IPS DF 6.9 (cell line): ENCODE data around the gene PRR9.
"Not testable (repeated sequence)": the region's sequence is repeated elsewhere in the genome, so short reads cannot be mapped to it uniquely, and the experiment has no call there.

Experiments
- DNase-seq: peaks from one replicate; pipeline ENCODE4 v3.0.0-alpha.2; 2013; ENCODE audit warnings: low read depth, low spot score
- H3K27ac ChIP-seq: one replicate; pipeline ENCODE4 v1.5.1; 2013; ENCODE audit warnings: low read length, control low read depth
- H3K27me3 ChIP-seq: 2 replicates; pipeline ENCODE4 v1.6.1; 2013; ENCODE audit warnings: mild to moderate bottlenecking, low read length; ENCODE audit not compliant: control insufficient read depth, insufficient read depth
- H3K36me3 ChIP-seq: 2 replicates; pipeline ENCODE4 v1.6.1; 2013; ENCODE audit warnings: low read length; ENCODE audit not compliant: control insufficient read depth, insufficient read depth
- H3K4me1 ChIP-seq: 2 replicates; pipeline ENCODE4 v1.6.1; 2013; ENCODE audit warnings: low read length; ENCODE audit not compliant: control insufficient read depth, insufficient read depth
- H3K4me3 ChIP-seq: 2 replicates; pipeline ENCODE4 v1.5.1; 2013; ENCODE audit warnings: mild to moderate bottlenecking, low read length
- H3K9me3 ChIP-seq: 2 replicates; pipeline ENCODE4 v1.6.1; 2013; ENCODE audit warnings: low read length, inconsistent platforms; ENCODE audit not compliant: control insufficient read depth, insufficient read depth
- WGBS: extraction: QIAGEN DNeasy Blood & Tissue Kit; methylation state at CpG from one replicate; pipeline ENCODE4 v1.1.7; 2013; ENCODE audit warnings: mixed read lengths, missing lambda C conversion rate; ENCODE audit not compliant: insufficient read length, insufficient coverage; 5-methylcytosine and 5-hydroxymethylcytosine counted together

Gene PRR9

DNA sequence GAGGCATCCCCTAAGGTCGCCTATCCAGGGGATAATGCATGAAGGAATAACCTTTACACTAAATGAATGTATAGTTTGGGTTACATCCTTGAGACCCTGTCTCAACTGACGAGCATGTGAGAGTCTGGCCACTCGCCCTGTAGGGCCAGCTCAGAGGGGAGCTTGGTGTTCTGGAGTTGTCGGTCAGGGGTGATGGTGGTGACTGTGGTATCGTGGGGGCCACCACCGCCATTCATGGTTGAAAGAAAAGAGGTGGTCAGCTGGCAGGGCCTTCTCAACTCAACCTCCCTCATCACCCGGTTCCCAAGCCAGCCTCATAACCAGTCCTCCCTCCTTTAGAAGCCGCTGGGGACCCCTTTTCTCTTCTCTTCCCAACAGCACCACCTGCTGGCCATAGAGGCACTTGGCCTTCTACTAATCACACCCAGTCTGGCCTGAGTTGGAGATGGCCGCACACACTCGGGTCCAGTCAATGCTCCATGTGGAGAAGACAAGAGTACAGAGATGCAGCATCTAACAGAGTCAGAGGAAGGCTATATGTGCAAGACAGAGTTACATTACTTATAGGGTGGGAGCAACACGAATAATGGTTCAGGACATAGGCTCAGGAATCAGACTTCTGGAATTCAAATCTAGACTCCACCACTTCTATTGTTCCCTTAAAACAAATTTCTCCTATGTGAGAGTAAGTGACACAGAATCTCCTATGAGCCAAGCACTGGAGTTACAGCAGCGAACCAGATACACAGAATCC lies 11.9 kb downstream of the PRR9 start:
- WGBS: no CpG with 5 or more reads among the region's 12 CpGs
- not testable (repeated sequence) for H3K36me3 ChIP-seq, DNase-seq

DNA sequence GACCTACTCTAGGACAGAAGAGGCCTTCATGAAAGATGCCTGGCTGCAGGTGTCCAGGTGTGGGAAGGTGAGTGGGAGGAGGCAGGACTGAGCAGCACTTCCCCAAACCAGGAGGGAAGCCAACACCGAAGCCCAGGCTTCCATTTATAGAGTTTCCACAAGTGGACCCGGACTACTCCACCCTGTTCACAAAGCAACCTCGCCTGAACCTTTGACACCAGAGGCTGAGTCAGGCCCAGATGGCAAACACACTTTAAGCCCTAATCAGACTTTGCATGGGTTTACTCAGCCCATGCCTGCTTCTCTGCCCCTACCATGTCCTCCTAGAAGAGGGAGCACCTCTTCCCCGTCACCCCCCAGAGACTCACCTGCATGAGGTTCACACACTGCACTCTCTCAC lies 14.0 kb downstream of the PRR9 start:
- no peak for DNase-seq
- Histone ChIP-seq H3K36me3 (no peaks in the 10 kb centered on the region), H3K27me3 (no peaks in the 10 kb centered on the region), H3K4me3 (no peak overlapping the region), H3K9me3 (no peaks in the 10 kb centered on the region), H3K27ac (no peak overlapping the region), H3K4me1 (no peaks in the 10 kb centered on the region)
- WGBS: no CpG with 5 or more reads among the region's 4 CpGs

More for the DNA sequence above, 11.9 kb downstream of the PRR9 start:
- not testable (repeated sequence) for H3K4me3 ChIP-seq, H3K27ac ChIP-seq, H3K9me3 ChIP-seq, H3K27me3 ChIP-seq, H3K4me1 ChIP-seq

GRCh38 chr1:153231785-153232184 lies 14.4 kb downstream of the PRR9 start:
- no peaks in the 10 kb centered on the region for H3K4me1 ChIP-seq
- no peaks in the 10 kb centered on the region for H3K27me3 ChIP-seq
- WGBS: no CpG with 5 or more reads among the region's 2 CpGs
- H3K36me3 ChIP-seq: no peaks in the 10 kb centered on the region
- no peak overlapping the region for H3K27ac ChIP-seq
- no peaks in the 10 kb centered on the region for H3K9me3 ChIP-seq
- no peak overlapping the region for H3K4me3 ChIP-seq
- DNase-seq: no peak

DNA sequence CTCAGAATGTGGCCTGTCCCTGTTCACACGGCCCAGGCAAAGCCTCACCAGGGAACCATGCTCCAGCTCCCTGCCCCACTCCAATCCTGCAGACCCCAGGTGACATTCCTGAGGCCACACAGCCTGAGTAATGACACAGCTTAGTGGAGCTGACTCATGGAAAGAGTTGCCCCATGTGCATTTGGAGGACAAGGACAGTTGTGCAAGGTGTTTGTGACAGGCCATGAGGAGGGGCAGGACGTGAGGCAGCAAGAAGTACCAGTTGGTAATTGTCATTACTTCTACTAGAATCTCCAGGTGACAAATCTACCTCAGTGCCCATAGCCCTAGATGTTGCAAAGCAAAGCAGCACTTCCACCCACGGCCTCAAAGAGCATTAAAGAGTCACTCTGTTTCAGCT lies 15.2 kb downstream of the PRR9 start:
- no peak overlapping the region for H3K4me3 ChIP-seq
- no peaks in the 10 kb centered on the region for H3K36me3 ChIP-seq
- no peak for DNase-seq
- H3K27ac ChIP-seq: no peak overlapping the region
- H3K4me1 ChIP-seq: no peaks in the 10 kb centered on the region
- WGBS: no CpG with 5 or more reads among the region's 3 CpGs
- no peaks in the 10 kb centered on the region for H3K9me3 ChIP-seq
- H3K27me3 ChIP-seq: no peaks in the 10 kb centered on the region

- H3K9me3 ChIP-seq: no peaks in the 10 kb centered on the region
- DNase-seq: no peak
- no peak overlapping the region for H3K27ac ChIP-seq
- no CpG with 5 or more reads among the region's 1 CpG for WGBS
- H3K36me3 ChIP-seq: no peaks in the 10 kb centered on the region
- no peaks in the 10 kb centered on the region for H3K27me3 ChIP-seq
- no peaks in the 10 kb centered on the region for H3K4me1 ChIP-seq
- H3K4me3 ChIP-seq: no peak overlapping the region
Observed at GRCh38 chr1:153233448-153233847, 16.1 kb downstream of the PRR9 start.

GRCh38 chr1:153238527-153238926 lies 21.1 kb downstream of the PRR9 start:
- WGBS: no CpG with 5 or more reads among the region's 2 CpGs
- DNase-seq: no peak
- no peaks in the 10 kb centered on the region for H3K27me3 ChIP-seq

DNA sequence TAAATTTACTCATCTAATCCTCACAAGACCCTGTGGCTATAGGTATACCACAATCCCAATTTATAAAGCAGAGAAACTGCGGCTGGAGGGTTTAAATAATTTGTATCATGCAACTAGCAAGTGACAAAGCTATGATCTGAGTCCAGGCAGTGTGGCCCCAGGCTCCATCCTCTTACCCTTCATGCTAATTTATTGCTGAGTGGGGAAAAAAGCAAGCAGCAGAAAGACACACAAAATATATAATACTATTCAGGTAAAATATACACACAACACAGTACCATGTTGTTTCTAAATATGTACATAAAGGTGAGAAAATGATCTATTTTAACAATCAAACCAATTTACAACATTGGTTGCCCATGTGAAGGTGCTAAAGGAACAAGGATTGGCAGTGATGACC lies 24.8 kb downstream of the PRR9 start:
- no peaks in the 10 kb centered on the region for H3K4me1 ChIP-seq
- WGBS: no CpG with 5 or more reads among the region's 1 CpG
- no peak for DNase-seq
- H3K27me3 ChIP-seq: no peaks in the 10 kb centered on the region
- no peaks in the 10 kb centered on the region for H3K36me3 ChIP-seq
- H3K9me3 ChIP-seq: no peaks in the 10 kb centered on the region
- H3K27ac ChIP-seq: no peak overlapping the region
- no peak overlapping the region for H3K4me3 ChIP-seq

More at GRCh38 chr1:153238527-153238926, 21.1 kb downstream of the PRR9 start:
- no peak overlapping the region for H3K27ac ChIP-seq
- no peaks in the 10 kb centered on the region for H3K9me3 ChIP-seq
- no peaks in the 10 kb centered on the region for H3K4me1 ChIP-seq
- H3K4me3 ChIP-seq: no peak overlapping the region
- H3K36me3 ChIP-seq: no peaks in the 10 kb centered on the region

GRCh38 chr1:153245466-153245865 lies 28.1 kb downstream of the PRR9 start:
- no CpG with 5 or more reads among the region's 4 CpGs for WGBS
- Histone ChIP-seq H3K9me3 (no peaks in the 10 kb centered on the region), H3K27me3 (no peaks in the 10 kb centered on the region), H3K27ac (no peak overlapping the region), H3K4me3 (no peak overlapping the region), H3K36me3 (no peaks in the 10 kb centered on the region), H3K4me1 (no peaks in the 10 kb centered on the region)
- no peak for DNase-seq

- H3K4me1 ChIP-seq: no peaks in the 10 kb centered on the region
- no CpG with 5 or more reads among the region's 1 CpG for WGBS
- H3K4me3 ChIP-seq: no peak overlapping the region
- no peak for DNase-seq
- H3K27me3 ChIP-seq: no peaks in the 10 kb centered on the region
- no peak overlapping the region for H3K27ac ChIP-seq
- H3K9me3 ChIP-seq: no peaks in the 10 kb centered on the region
- no peaks in the 10 kb centered on the region for H3K36me3 ChIP-seq
Observed at GRCh38 chr1:153246018-153246417, 28.6 kb downstream of the PRR9 start.

DNA sequence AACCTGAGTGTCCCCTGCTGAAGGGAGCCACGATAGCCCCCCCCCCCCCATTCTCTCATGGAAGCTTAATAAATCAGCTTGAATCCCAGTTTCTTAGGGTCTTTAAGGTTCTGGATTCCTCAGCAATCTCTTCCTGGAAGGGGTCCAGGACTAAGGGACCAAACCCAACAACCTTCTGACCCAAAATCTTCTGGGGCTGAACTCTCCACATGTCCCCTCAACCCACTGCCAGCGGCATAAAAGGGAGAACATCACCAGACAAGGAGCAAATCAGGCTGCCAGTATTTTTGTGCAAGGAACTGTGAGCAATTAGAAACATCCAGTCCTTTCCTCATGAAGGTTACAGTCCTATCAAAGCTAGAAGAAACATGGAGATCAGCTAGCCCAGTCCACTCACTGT lies 29.4 kb downstream of the PRR9 start:
- no CpG with 5 or more reads among the region's 2 CpGs for WGBS

More for the DNA sequence above, 29.4 kb downstream of the PRR9 start:
- Histone ChIP-seq H3K4me1 (no peaks in the 10 kb centered on the region), H3K9me3 (no peaks in the 10 kb centered on the region), H3K27ac (no peak overlapping the region), H3K36me3 (no peaks in the 10 kb centered on the region), H3K27me3 (no peaks in the 10 kb centered on the region), H3K4me3 (no peak overlapping the region)
- DNase-seq: no peak
